H1 (cell line): Measurements from ENCODE around the gene PTX4. TPM values are rescaled to one million over a fixed set of nuclear protein-coding genes. Genes with fewer than 3 reads are reported as not detected.

Experiments used
- CTCF ChIA-PET: fragments of 300-600 bp; sonication (Branson Sonifier 250); formaldehyde crosslinking; loops from one replicate; lab custom pipeline; 2021; ENCODE audit not compliant: partially characterized antibody; lab: Charles Lee
- POLR2A ChIA-PET: fragments of 300-600 bp; sonication (Branson Sonifier 250); formaldehyde crosslinking; loops from one replicate; lab custom pipeline; 2021; ENCODE audit warnings: inconsistent platforms; ENCODE audit not compliant: partially characterized antibody; lab: Charles Lee
- DNase-seq, 2 experiments: peaks; one replicate each; pipeline versions ENCODE4 v3.0.0 to v3.0.0-alpha.2; 2010 to 2022; ENCODE audit warnings: low spot score in 2 of 2, low read depth in 1 of 2, mixed read lengths in 1 of 2
- FAIRE-seq: peaks from 2 replicates; lab custom pipeline; 2011; peaks lifted over from hg19 to GRCh38; lab: Jason Lieb, UNC
- H2AFZ ChIP-seq: 2 replicates; pipeline ENCODE4 v1.8.1; 2012; ENCODE audit warnings: low read length, inconsistent platforms
- H2AK5ac ChIP-seq: 2 replicates; pipeline ENCODE4 v1.6.1; 2013; ENCODE audit warnings: low read depth, low read length
- H2BK120ac ChIP-seq: replicated peaks from 2 replicates; pipeline ENCODE3; 2013; ENCODE audit warnings: low read depth, low read length, inconsistent platforms
- H2BK12ac ChIP-seq: 2 replicates; pipeline ENCODE4 v1.6.1; 2013; ENCODE audit warnings: low read depth, low read length
- H2BK15ac ChIP-seq: 2 replicates; pipeline ENCODE4 v1.6.1; 2013; ENCODE audit warnings: low read length
- H2BK20ac ChIP-seq: 2 replicates; pipeline ENCODE4 v1.6.1; 2013; ENCODE audit warnings: low read length
- H2BK5ac ChIP-seq: 2 replicates; pipeline ENCODE4 v1.6.1; 2013; ENCODE audit warnings: low read depth, low read length
- H3K14ac ChIP-seq: 2 replicates; pipeline ENCODE4 v1.6.1; 2013; ENCODE audit warnings: inconsistent platforms; ENCODE audit not compliant: insufficient read length
- H3K18ac ChIP-seq: 2 replicates; pipeline ENCODE4 v1.6.1; 2013; ENCODE audit warnings: low read length; ENCODE audit errors: extremely low read depth
- H3K23ac ChIP-seq: 2 replicates; pipeline ENCODE4 v1.6.1; 2013; ENCODE audit warnings: inconsistent platforms; ENCODE audit not compliant: insufficient read length
- H3K23me2 ChIP-seq: 2 replicates; pipeline ENCODE4 v1.6.1; 2013; ENCODE audit warnings: low read depth, low read length
- H3K27ac ChIP-seq: 2 replicates; pipeline ENCODE4 v1.6.1; 2011; ENCODE audit warnings: low read depth, low read length, inconsistent platforms
- H3K27me3 ChIP-seq, 4 experiments: replicated peaks in 1 of 4; 1 replicate in 1 of 4; 2 replicates in 3 of 4; pipeline versions ENCODE4 v1.6.1 to v1.8.1; 2011 to 2013; ENCODE audit warnings: low read length in 3 of 4, mild to moderate bottlenecking in 3 of 4, inconsistent platforms in 2 of 4, mixed read lengths in 2 of 4, moderate library complexity in 1 of 4; ENCODE audit not compliant: control insufficient read depth in 3 of 4, insufficient read depth in 3 of 4; ENCODE audit errors: extremely low read depth in 1 of 4
- H3K36me3 ChIP-seq, 4 experiments: 2 replicates each; pipeline versions ENCODE4 v1.6.1 to v1.8.1; 2011 to 2013; ENCODE audit warnings: mild to moderate bottlenecking in 4 of 4, low read length in 3 of 4, moderate library complexity in 2 of 4, control low read depth in 1 of 4, inconsistent platforms in 1 of 4; ENCODE audit not compliant: insufficient read depth in 4 of 4, control insufficient read depth in 2 of 4
- H3K4ac ChIP-seq: replicated peaks from 2 replicates; pipeline ENCODE3; 2013; ENCODE audit warnings: low read length, low read depth, mixed read lengths, inconsistent platforms; ENCODE audit not compliant: insufficient read length
- H3K4me1 ChIP-seq, 4 experiments: replicated peaks in 1 of 4; 1 replicate in 1 of 4; 2 replicates in 3 of 4; pipeline versions ENCODE4 v1.6.1 to v1.8.1; 2011 to 2013; ENCODE audit warnings: low read length in 3 of 4, inconsistent platforms in 2 of 4, mixed read lengths in 1 of 4; ENCODE audit not compliant: insufficient read depth in 4 of 4, control insufficient read depth in 3 of 4
- H3K4me2 ChIP-seq, 2 experiments: 2 replicates each; pipeline versions ENCODE4 v1.6.1 to v1.8.1; 2011 to 2013; ENCODE audit warnings: low read depth in 2 of 2, low read length in 2 of 2, control low read depth in 1 of 2, inconsistent platforms in 1 of 2, mild to moderate bottlenecking in 1 of 2; ENCODE audit not compliant: insufficient read depth in 1 of 2
- H3K4me3 ChIP-seq, 4 experiments: fragments of 200-600, 300-600 bp in 1 of 4; sonication (generic), shearing (Covaris generic), sonication (Bioruptor Twin) in 1 of 4; 2 replicates each; pipeline versions ENCODE4 v1.5.1 to v1.8.1; 2011 to 2016; ENCODE audit warnings: low read length in 4 of 4, low read depth in 3 of 4, control low read depth in 2 of 4, inconsistent platforms in 2 of 4, mild to moderate bottlenecking in 2 of 4, mixed read lengths in 1 of 4, moderate library complexity in 1 of 4; ENCODE audit not compliant: insufficient read depth in 2 of 4; ENCODE audit errors: extremely low read depth in 1 of 4
- H3K56ac ChIP-seq: replicated peaks from 2 replicates; pipeline ENCODE3; 2013; ENCODE audit warnings: low read depth, mild to moderate bottlenecking, mixed read lengths, low read length, inconsistent platforms; ENCODE audit not compliant: insufficient read length
- H3K79me1 ChIP-seq: 2 replicates; pipeline ENCODE4 v1.6.1; 2013; ENCODE audit warnings: low read depth, low read length, control low read depth
- H3K79me2 ChIP-seq, 2 experiments: 2 replicates each; pipeline versions ENCODE4 v1.6.1 to v1.8.1; 2012 to 2013; ENCODE audit warnings: low read length in 2 of 2, mild to moderate bottlenecking in 2 of 2, inconsistent platforms in 1 of 2; ENCODE audit not compliant: insufficient read depth in 2 of 2, control insufficient read depth in 1 of 2
- H3K9ac ChIP-seq, 4 experiments: replicated peaks in 1 of 4; 1 replicate in 1 of 4; 2 replicates in 3 of 4; pipeline versions ENCODE4 v1.6.1 to v1.8.1; 2011 to 2013; ENCODE audit warnings: low read depth in 3 of 4, low read length in 3 of 4, control low read depth in 2 of 4, mild to moderate bottlenecking in 2 of 4, moderate library complexity in 2 of 4, inconsistent platforms in 1 of 4; ENCODE audit errors: extremely low read depth in 1 of 4
- H3K9me3 ChIP-seq, 2 experiments: 2 replicates each; pipeline versions ENCODE4 v1.6.1 to v1.8.1; 2012 to 2013; ENCODE audit warnings: mild to moderate bottlenecking in 2 of 2, moderate library complexity in 2 of 2, control low read depth in 1 of 2, inconsistent platforms in 1 of 2, low read depth in 1 of 2, low read length in 1 of 2, mixed read lengths in 1 of 2; ENCODE audit not compliant: insufficient read depth in 2 of 2
- H4K20me1 ChIP-seq, 2 experiments: replicated peaks in 1 of 2; 2 replicates each; pipeline versions ENCODE3 to v1.8.1; 2011 to 2013; ENCODE audit warnings: inconsistent platforms in 2 of 2, low read length in 2 of 2, mild to moderate bottlenecking in 1 of 2; ENCODE audit not compliant: insufficient read depth in 2 of 2, control insufficient read depth in 1 of 2
- H4K5ac ChIP-seq: 2 replicates; pipeline ENCODE4 v1.6.1; 2013; ENCODE audit warnings: low read length, low read depth, mixed read lengths, inconsistent platforms; ENCODE audit not compliant: insufficient read length
- H4K8ac ChIP-seq: 2 replicates; pipeline ENCODE4 v1.8.0; 2013; ENCODE audit warnings: mild to moderate bottlenecking, moderate library complexity, low read length, inconsistent platforms; ENCODE audit not compliant: insufficient read depth; ENCODE audit errors: extremely low read depth
- H4K91ac ChIP-seq: replicated peaks from 2 replicates; pipeline ENCODE3; 2013; ENCODE audit warnings: low read length, mixed read lengths, inconsistent platforms; ENCODE audit not compliant: insufficient read length
- CHD1 ChIP-seq: IDR thresholded peaks from 2 replicates; pipeline ENCODE4 v1.6.1; 2012; ENCODE audit warnings: low read depth, low read length, improper control_type of control experiment
- CHD2 ChIP-seq: IDR thresholded peaks from 2 replicates; pipeline ENCODE4 v1.6.1; 2012; ENCODE audit warnings: low read length, improper control_type of control experiment
- CREB1 ChIP-seq: IDR thresholded peaks from 2 replicates; pipeline ENCODE4 v1.6.1; 2012; ENCODE audit warnings: inconsistent platforms
- CTBP2 ChIP-seq: IDR thresholded peaks from 2 replicates; pipeline ENCODE4 v1.7.0; 2011; ENCODE audit warnings: borderline replicate concordance, mild to moderate bottlenecking, moderate library complexity, mixed read lengths, low read length; ENCODE audit not compliant: insufficient read depth, insufficient read length
- GTF2F1 ChIP-seq: IDR thresholded peaks from 2 replicates; pipeline ENCODE4 v1.6.1; 2012; ENCODE audit warnings: low read depth, low read length, improper control_type of control experiment, borderline replicate concordance
- HDAC2 ChIP-seq, 2 experiments: fragments of 300-600 bp in 1 of 2; sonication (generic) in 1 of 2; IDR thresholded peaks; 2 replicates each; pipeline ENCODE4 v1.6.1; 2011 to 2012; ENCODE audit warnings: low read depth in 2 of 2, low read length in 2 of 2, mild to moderate bottlenecking in 2 of 2, moderate library complexity in 2 of 2, borderline replicate concordance in 1 of 2, inconsistent platforms in 1 of 2
- KDM4A ChIP-seq: IDR thresholded peaks from one replicate; pipeline ENCODE4 v1.7.1; 2012; ENCODE audit warnings: low read depth, mild to moderate bottlenecking, moderate library complexity, low read length, inconsistent platforms; ENCODE audit not compliant: severe bottlenecking
- POLR2A ChIP-seq, 2 experiments: IDR thresholded peaks; 1 replicate in 1 of 2; 2 replicates in 1 of 2; pipeline ENCODE4 v1.6.1; 2011; ENCODE audit warnings: low read depth in 2 of 2, low read length in 2 of 2, mild to moderate bottlenecking in 2 of 2; ENCODE audit errors: control extremely low read depth in 1 of 2
- RBBP5 ChIP-seq: IDR thresholded peaks from 2 replicates; pipeline ENCODE4 v1.7.1; 2012; ENCODE audit warnings: low read depth, mild to moderate bottlenecking, inconsistent platforms, low read length, moderate library complexity, borderline replicate concordance
- RXRA ChIP-seq: IDR thresholded peaks from 2 replicates; pipeline ENCODE4 v1.6.1; 2011; ENCODE audit warnings: low read depth, mild to moderate bottlenecking, low read length, moderate library complexity; ENCODE audit not compliant: insufficient read depth
- SAP30 ChIP-seq: fragments of 300-600 bp; sonication (generic); IDR thresholded peaks from 2 replicates; pipeline ENCODE4 v1.7.1; 2012; ENCODE audit warnings: low read length, moderate library complexity, mild to moderate bottlenecking, inconsistent platforms; ENCODE audit not compliant: insufficient read depth, insufficient replicate concordance
- SP1 ChIP-seq: IDR thresholded peaks from 2 replicates; pipeline ENCODE4 v1.6.1; 2011; ENCODE audit warnings: low read depth, low read length
- TCF12 ChIP-seq: IDR thresholded peaks from 2 replicates; pipeline ENCODE4 v1.6.1; 2011; ENCODE audit warnings: low read depth, mild to moderate bottlenecking, low read length
- ZNF274 ChIP-seq: IDR thresholded peaks from 2 replicates; pipeline ENCODE4 v1.7.0; 2012; ENCODE audit warnings: low read length, borderline replicate concordance; ENCODE audit errors: extremely low read depth
- WGBS, 2 experiments: shearing (Covaris generic) in 1 of 2; methylation state at CpG; one replicate each; pipeline versions ENCODE4 v1.1.6 to v1.1.7; 2013 to 2015; ENCODE audit warnings: low lambda C conversion rate in 2 of 2, mixed read lengths in 2 of 2, inconsistent platforms in 1 of 2, low coverage in 1 of 2, missing lambda C conversion rate in 1 of 2; ENCODE audit not compliant: insufficient replicate concordance in 2 of 2, insufficient coverage in 1 of 2, insufficient read length in 1 of 2; ENCODE audit errors: extremely low coverage in 1 of 2, missing lambda C conversion rate in 1 of 2; 5-methylcytosine and 5-hydroxymethylcytosine counted together
- polyA plus RNA-seq, 7 experiments: library from polyadenylated mRNA; depleted of rRNA in 3 of 7; stranded (reverse) in 5 of 7; unstranded in 2 of 7; fragments of >200 nt in 5 of 7; fragments of 200-250 nt in 2 of 7; gene quantifications; 1 replicate in 5 of 7; 2 replicates in 1 of 7; 4 replicates in 1 of 7; pipeline versions ENCODE4 v1.2.1 to v1.2.3, GENCODE V29; 2011 to 2013; ENCODE audit warnings: missing spikeins in 2 of 7, mixed read lengths in 2 of 7
- total RNA-seq: library from RNA; stranded (reverse); fragmentation: NEBNext Ultra II Directional; extraction: Animal tissue kit (Norgen Biotek cat#: 25700); gene quantifications from 2 replicates; pipeline ENCODE4 v1.2.1, GENCODE V29; 2021

Gene PTX4
- total and polyA plus RNA-seq, 2 of the 8 experiments (the other 6 are each of a cell fraction or from before 2014, with no cell fraction given) = not detected

DNA sequence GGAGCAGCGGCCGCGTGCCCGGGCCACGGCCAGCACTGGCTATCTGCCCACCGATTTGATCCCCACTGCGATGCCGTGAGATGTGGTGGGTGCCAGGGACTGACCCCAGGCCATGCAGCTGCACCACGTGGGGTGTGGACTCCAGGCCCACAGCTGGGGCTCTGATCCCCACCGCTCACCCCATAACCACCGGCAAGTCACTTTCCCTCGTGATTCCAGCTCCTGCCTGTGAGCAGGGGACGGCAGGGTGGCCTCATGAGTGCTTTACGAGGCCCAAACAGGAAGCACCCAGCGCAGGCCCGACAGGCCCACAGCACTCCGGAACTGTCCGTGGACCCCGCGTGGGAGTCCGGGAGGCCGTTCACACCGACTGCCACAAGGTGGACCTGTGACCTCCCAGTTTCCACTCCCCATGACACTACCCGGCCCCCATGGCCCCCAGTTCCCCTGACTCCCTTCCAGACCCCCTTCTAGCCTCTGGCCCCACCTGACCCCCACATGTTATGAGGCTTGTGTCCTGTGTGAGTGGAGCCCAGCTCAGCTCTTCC is 616 bp downstream of the PTX4 start:
- Histone ChIP-seq H3K56ac (no peak overlapping the region), H3K4me3 (no peak overlapping the region), H3K36me3 (no peaks in the 10 kb centered on the region), H3K23me2 (peaks cover 4% of the 10 kb centered on the region; the same call in 1 of the 2 replicates), H2BK12ac (no peak overlapping the region), H2BK20ac (no peak overlapping the region), H3K27me3 (peaks cover 0 to 5% (median 0%) of the 10 kb centered on the region in 4 experiments; a peak in 1 of 7 replicates), H3K27ac (no peak overlapping the region), H4K5ac (no peak overlapping the region), H3K9me3 (no peaks in the 10 kb centered on the region; a peak in 1 of 4 replicates), H2AFZ (no peak overlapping the region; the same call in 1 of the 2 replicates), H3K4ac (no peak overlapping the region), H4K20me1 (no peaks in the 10 kb centered on the region), H3K4me1 (no peaks in the 10 kb centered on the region), H2BK120ac (no peak overlapping the region), H3K18ac (no peak overlapping the region), H3K14ac (no peak overlapping the region), H2BK15ac (no peak overlapping the region), H3K4me2 (no peak overlapping the region), H3K9ac (no peak overlapping the region), H3K23ac (no peak overlapping the region), H4K91ac (no peak overlapping the region), H2AK5ac (no peak overlapping the region), H3K79me2 (no peaks in the 10 kb centered on the region), H3K79me1 (no peaks in the 10 kb centered on the region), H2BK5ac (no peak overlapping the region), H4K8ac (peak overlapping the region; percentile 92; the same call in 1 of the 2 replicates)
- DNase-seq = peak in 1 of 2 experiments; percentile 41
- WGBS, 2 experiments = 89% methylated on average over 19 of the region's 24 CpGs; no CpG with 5 or more reads in 1 of the 2 experiments
- ChIA-PET CTCF (no interaction called here), POLR2A (interaction anchor here (1.0 to 16.8 kb wide), 2 partner anchors 14 to 23 kb away, joined by 4 to 175 read pairs; no protein-coding TSS in a partner anchor)
- FAIRE-seq = no peak
- no peak for TF ChIP-seq RXRA
- no peak for TF ChIP-seq RBBP5
- no peak for TF ChIP-seq ZNF274
- no peak for TF ChIP-seq POLR2A (IDR thresholded peaks at IDR 0.05; ENCODE audit: control extremely low read depth in 1 of 2, low read depth in 2 of 2, low read length in 2 of 2)
- no peak for TF ChIP-seq CHD2
- no peak for TF ChIP-seq HDAC2 (IDR thresholded peaks at IDR 0.05; ENCODE audit: borderline replicate concordance in 1 of 2, low read depth in 2 of 2, low read length in 2 of 2)
- no peak for TF ChIP-seq GTF2F1
- TF ChIP-seq SAP30 = no peak
- TF ChIP-seq CHD1 = no peak
- no peak for TF ChIP-seq CTBP2
- no peak for TF ChIP-seq SP1
- no peak for TF ChIP-seq TCF12
- TF ChIP-seq CREB1 = no peak
- no peak for TF ChIP-seq KDM4A
